GM19351 (cell line): ENCODE data around the gene NANS.
A peak's percentile ranks its signal among the peaks of the same experiment; 100 is the strongest.
"Not testable (repeated sequence)": the region's sequence is repeated elsewhere in the genome, so short reads cannot be mapped to it uniquely, and the experiment has no call there.

ENCODE experiments used
- ATAC-seq: cut with Tn5 transposase; IDR thresholded peaks from one replicate; pipeline ENCODE4 v1.9.1; 2021; ENCODE audit warnings: mild to moderate bottlenecking, moderate library complexity; ENCODE audit not compliant: unreplicated experiment

The NANS gene

GRCh38 chr9:98096091-98096490 lies 39.6 kb downstream of the NANS start:
- ATAC-seq: no peak

- ATAC-seq: no peak
Measured at GRCh38 chr9:98097836-98098235, 41.3 kb downstream of the NANS start.

DNA sequence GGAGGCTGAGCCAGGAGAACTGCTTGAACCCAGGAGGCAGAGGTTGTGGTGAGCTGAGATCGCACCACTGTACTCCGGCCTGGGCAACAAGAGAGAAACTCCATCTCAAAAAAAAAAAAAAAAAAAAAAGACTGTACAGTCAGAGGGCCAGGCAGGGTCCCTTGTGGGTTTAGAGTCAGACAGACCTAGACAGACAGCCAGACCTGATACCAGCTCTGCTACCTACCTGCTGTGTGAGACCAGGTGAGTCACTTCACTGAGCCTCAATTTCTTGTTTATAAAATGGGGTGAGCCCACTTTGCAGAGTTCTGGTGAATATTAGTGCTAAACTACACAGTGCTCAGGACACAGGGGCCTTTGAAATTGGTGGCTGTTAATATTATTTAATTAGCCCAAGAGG lies 42.8 kb downstream of the NANS start:
- ATAC-seq: no peak

DNA sequence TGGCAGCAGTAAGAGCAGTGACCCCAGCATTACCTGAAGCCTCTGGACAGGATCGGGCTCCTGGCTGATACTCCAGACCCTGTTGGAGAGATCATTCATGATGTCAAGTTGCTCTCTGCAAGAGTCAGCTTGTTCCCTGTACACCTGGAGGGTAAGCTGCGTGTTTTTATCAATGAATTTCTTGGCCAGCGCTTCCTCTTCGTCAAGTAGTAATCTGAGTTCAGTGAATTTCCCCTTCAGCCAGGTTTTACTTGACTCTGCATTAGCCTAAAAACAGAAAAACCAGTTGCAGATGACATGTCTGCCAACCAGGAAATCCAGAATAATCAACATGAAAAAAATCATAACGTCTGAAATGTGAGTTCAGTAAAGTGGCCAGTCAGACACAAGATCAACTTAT lies 43.4 kb downstream of the NANS start:
- ATAC-seq: no peak

DNA sequence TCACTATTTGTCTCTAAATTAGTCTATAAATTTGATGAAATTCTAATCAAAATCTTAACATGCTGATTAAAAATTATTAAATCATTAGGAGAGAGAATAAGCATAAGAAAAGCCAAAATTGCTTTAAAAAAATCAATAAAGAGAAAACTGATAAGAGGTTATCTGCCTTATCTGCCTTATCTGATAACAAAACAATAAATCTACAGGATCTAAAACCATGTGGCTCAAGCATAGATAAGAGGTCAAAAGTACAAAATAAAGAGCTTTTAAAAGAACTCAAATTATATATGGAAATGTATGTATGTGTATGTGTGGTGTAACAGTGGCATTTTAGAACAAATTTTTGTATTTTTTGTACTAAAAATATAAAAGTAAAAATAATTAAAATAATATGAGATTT lies 43.9 kb downstream of the NANS start:
- no peak for ATAC-seq

DNA sequence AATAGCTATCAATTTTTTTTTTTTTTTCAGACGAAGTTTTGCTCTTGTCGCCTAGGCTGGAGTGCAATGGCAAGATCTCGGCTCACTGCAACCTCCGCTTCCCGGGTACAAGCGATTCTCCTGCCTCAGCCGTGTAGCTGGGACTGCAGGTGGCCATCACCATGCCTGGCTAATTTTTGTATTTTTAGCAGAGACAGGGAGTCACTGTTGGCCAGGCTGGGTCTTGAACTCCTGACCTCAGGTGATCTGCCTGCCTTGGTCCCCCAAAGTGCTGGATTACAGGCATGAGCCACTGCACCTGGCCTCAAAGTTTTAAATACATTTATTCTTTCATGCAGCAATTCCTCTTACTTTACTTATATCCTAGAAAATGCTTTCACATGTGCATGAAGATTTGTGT lies 44.9 kb downstream of the NANS start:
- peak; percentile 2 for ATAC-seq

GRCh38 chr9:98101868-98102273 lies 45.3 kb downstream of the NANS start:
- ATAC-seq: peak; percentile 99

- no peak for ATAC-seq
Measured at GRCh38 chr9:98104445-98104881, 47.9 kb downstream of the NANS start.

DNA sequence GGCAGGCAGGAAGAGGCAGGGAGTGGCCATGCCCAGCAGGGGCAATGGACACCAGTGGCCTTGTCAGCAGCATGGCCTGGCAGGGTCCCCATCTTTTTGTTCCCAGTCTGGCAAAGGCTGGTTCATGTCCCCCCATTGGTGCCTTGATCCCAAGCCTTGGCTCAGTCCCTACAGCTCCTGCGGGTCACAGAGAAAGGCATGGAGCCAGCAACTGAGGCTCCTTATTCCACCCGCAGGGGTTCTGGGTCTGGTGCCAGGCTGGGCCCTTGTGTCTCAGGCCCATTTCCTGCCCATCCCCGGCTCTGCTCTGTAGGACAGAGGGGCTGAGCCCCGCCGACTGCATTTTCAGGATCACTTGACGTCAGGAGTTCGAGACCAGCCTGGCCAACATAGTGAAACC lies 48.5 kb downstream of the NANS start:
- no peak for ATAC-seq

- peak; percentile 28 for ATAC-seq
Measured at GRCh38 chr9:98107926-98108325, 51.4 kb downstream of the NANS start.

DNA sequence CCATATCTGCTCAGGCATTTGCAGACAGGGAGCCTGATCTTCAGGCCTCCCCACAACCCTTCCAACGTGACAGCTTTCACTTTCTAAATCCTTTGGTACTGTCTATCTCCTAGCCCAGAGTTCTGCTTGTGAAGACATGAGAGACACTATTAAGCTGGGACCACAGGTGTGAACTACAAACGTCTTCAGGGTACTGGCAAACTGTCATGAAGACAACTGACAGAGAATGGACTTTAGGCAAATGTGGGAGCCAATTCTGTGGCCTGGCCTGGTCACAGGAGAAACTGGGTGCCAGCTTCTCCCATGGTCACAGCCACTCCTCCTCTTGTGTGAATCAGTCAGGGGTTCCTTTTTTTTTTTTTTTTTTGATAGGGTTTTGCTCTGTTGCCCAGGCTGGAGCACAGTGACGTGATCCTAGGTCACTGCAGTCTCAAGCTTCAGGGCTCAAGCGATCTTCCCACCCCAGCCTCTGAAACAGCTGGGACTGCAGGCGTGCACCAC lies 52.0 kb downstream of the NANS start:
- peak; percentile 89 for ATAC-seq

GRCh38 chr9:98109052-98109451 lies 52.5 kb downstream of the NANS start:
- ATAC-seq: peak; percentile 6

- ATAC-seq: not testable (repeated sequence)
Measured at GRCh38 chr9:98117097-98117496, 60.6 kb downstream of the NANS start.

GRCh38 chr9:98117984-98118639 lies 61.6 kb downstream of the NANS start:
- ATAC-seq: peak; percentile 37

- ATAC-seq: peak; percentile 61
Measured at GRCh38 chr9:98118640-98119601, 62.4 kb downstream of the NANS start, which contains the start of gene TRIM14. Gene TRIM14, minus strand, starts transcription at chr9:98119222. Its CDS starts 34 bp downstream, at chr9:98119188.

- ATAC-seq: no peak
Measured at GRCh38 chr9:98120476-98120875, 63.9 kb downstream of the NANS start.

DNA sequence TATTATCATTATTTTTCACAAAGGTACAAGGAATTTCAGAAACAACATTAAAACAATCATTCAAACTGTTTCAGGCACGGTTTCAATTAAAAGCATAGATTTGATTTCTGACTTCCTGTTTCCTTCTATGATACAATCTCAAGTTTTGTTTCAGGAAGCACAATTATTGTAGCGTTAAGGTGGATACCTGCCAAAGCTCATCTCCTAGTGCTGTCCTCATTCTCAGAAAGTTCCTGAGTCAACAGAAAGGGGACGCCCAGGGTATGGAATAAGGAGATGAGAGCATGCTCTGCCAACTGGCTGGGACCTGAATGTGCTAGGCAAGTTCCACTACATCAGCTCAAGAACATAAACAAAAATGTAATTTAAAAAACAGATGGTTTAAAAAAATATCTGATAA lies 64.5 kb downstream of the NANS start:
- ATAC-seq: no peak

DNA sequence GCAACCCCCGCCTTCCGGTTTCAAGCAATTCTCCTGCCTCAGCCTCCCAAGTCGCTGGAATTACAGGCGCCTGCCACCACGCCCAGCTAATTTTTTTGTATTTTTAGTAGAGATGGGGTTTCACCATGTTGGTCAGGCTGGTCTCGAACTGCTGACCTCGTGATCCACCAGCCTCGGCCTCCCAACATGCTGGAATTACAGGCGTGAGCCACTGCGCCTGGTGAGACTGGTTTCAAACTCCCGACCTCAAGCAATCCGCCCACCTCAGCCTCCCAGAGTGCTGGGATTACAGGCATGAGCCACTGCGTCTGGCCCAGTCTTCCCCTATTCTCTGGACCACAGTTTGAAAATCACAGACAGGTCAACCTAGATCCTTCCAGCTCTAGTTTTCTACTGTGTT lies 67.6 kb downstream of the NANS start:
- not testable (repeated sequence) for ATAC-seq

GRCh38 chr9:98124637-98125426 lies 68.3 kb downstream of the NANS start:
- ATAC-seq: no peak

- no peak for ATAC-seq
Measured at GRCh38 chr9:98127226-98127625, 70.7 kb downstream of the NANS start.

DNA sequence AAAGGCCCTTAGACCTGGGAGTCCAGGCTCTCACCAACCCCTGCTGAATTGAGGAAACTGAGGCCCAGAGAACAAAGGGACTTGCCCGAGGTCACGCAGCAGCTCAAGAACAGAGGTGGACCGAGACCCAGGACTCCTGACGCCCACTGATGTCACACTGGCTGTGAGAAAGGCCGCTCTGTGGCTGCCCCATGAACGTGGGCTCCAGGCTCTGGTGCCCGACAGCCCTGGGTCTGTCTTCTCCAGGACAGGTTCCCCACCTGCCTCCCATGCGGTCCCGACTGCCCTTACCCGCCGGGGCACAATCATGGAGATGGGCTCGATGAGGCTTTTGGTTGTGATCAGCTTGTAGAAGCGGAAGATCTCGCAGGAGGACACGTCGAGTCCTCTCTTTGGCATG lies 71.8 kb downstream of the NANS start:
- no peak for ATAC-seq
